ENCODE measurements around the gene MOV10L1. TPM values are rescaled to one million over a fixed set of nuclear protein-coding genes. Genes with fewer than 3 reads are reported as not detected.

Gene MOV10L1
- total RNA-seq, 2 donors from 2014 or later, result 0.36 to 18.9 TPM

- DNase-seq (ENCODE audit: low spot score), result no peak
- 87% methylated on average over 9 of the region's 9 CpGs for WGBS
- TF ChIP-seq, protein P1, sequence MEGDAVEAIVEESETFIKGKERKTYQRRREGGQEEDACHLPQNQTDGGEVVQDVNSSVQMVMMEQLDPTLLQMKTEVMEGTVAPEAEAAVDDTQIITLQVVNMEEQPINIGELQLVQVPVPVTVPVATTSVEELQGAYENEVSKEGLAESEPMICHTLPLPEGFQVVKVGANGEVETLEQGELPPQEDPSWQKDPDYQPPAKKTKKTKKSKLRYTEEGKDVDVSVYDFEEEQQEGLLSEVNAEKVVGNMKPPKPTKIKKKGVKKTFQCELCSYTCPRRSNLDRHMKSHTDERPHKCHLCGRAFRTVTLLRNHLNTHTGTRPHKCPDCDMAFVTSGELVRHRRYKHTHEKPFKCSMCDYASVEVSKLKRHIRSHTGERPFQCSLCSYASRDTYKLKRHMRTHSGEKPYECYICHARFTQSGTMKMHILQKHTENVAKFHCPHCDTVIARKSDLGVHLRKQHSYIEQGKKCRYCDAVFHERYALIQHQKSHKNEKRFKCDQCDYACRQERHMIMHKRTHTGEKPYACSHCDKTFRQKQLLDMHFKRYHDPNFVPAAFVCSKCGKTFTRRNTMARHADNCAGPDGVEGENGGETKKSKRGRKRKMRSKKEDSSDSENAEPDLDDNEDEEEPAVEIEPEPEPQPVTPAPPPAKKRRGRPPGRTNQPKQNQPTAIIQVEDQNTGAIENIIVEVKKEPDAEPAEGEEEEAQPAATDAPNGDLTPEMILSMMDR (IDR thresholded peaks at IDR 0.05), result no peak
- no peak for TF ChIP-seq POLR2AphosphoS5 (IDR thresholded peaks at IDR 0.05)
- no peak for TF ChIP-seq POLR2A (IDR thresholded peaks at IDR 0.05)
- peaks cover 18% of the 10 kb centered on the region for H3K4me1 ChIP-seq (replicated peaks)
- no peaks in the 10 kb centered on the region for H3K27me3 ChIP-seq (replicated peaks; ENCODE audit: insufficient read depth)
- no peak overlapping the region for H3K27ac ChIP-seq
- H3K9me3 ChIP-seq, result no peaks in the 10 kb centered on the region
- intact Hi-C loops (cut with DNase I), result loop anchor here (10.0 kb wide), 1 partner anchor 54 kb away; the partner anchor contains the start of gene MLC1
- no peaks in the 10 kb centered on the region for H3K36me3 ChIP-seq
- H3K4me3 ChIP-seq, result no peak overlapping the region
These were observed 49.2 kb downstream of the MOV10L1 start for GRCh38 chr22:50138988-50139387.

DNA sequence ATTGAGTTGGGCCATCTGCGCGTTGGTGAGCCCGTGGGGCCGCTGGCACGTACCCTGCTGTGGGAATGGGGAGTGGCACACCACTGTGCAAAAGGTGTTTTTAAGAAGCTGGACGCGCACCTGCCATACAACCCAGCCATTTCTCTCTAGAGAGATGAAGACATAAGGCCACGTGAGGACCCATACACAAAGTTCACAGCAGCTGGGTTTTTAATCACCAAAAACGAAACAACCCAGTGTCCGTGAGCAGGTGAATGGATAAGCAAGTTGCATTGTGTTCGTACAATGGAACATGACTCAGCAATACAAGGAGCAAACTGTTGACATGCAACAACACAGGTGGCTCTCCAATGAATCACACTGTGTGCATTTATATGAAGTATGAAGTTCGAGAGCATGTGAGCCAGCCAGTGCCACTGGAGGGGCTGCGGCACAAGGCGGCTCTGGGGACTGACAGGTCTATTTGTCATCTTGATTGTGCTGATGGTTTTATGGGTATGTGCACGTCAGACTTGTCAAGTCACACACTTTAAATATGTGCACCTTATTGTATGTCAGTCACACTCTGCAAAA lies 50.1 kb downstream of the MOV10L1 start:
- H3K4me1 ChIP-seq (replicated peaks), result peaks cover 18% of the 10 kb centered on the region
- no peak overlapping the region for H3K4me3 ChIP-seq
- intact Hi-C loops (cut with DNase I), result loop anchor here (10.0 kb wide), 1 partner anchor 55 kb away; the partner anchor contains the start of gene MLC1
- H3K27me3 ChIP-seq (replicated peaks; ENCODE audit: insufficient read depth), result no peaks in the 10 kb centered on the region
- DNase-seq (ENCODE audit: low spot score), result no peak
- no peak overlapping the region for H3K27ac ChIP-seq
- TF ChIP-seq, protein P1 (IDR thresholded peaks at IDR 0.05), result no peak
- 76% methylated on average over 15 of the region's 15 CpGs for WGBS
- H3K9me3 ChIP-seq, result no peaks in the 10 kb centered on the region
- no peaks in the 10 kb centered on the region for H3K36me3 ChIP-seq

- TF ChIP-seq POLR2AphosphoS5 (IDR thresholded peaks at IDR 0.05) (no peak), POLR2A (IDR thresholded peaks at IDR 0.05) (no peak)
- TF ChIP-seq, protein P1 (IDR thresholded peaks at IDR 0.05), result no peak
- Histone ChIP-seq H3K36me3 (no peaks in the 10 kb centered on the region), H3K4me3 (no peak overlapping the region), H3K27me3 (replicated peaks; ENCODE audit: insufficient read depth) (no peaks in the 10 kb centered on the region), H3K9me3 (no peaks in the 10 kb centered on the region), H3K27ac (no peak overlapping the region), H3K4me1 (replicated peaks) (peaks cover 18% of the 10 kb centered on the region)
- 46% methylated on average over 3 of the region's 3 CpGs for WGBS
- DNase-seq (ENCODE audit: low spot score), result no peak
- intact Hi-C loops (cut with DNase I), result no loop called here
These were observed 50.8 kb downstream of the MOV10L1 start for GRCh38 chr22:50140615-50141014.

DNA sequence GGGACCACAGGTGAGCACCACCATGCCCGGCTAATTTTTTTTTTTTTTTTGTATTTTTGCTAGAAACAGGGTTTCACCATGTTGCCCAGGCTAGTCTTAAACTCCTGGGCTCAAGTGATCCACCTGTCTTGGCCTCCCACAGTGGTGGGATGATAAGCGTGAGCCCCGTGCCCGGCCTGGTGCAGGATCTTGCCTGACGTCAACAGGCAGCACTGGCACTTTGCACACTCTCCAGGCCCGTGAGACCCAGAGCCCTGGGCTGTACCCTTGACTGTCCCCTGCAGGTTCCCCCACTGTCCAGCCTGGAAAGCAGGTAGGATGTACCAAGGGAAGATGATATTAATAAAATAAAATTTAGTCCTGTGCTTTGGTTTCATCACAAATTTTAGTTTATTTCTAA lies 51.7 kb downstream of the MOV10L1 start:
- no peaks in the 10 kb centered on the region for H3K9me3 ChIP-seq
- no peaks in the 10 kb centered on the region for H3K36me3 ChIP-seq
- DNase-seq (ENCODE audit: low spot score), result no peak
- H3K27ac ChIP-seq, result no peak overlapping the region
- H3K4me1 ChIP-seq (replicated peaks), result peaks cover 18% of the 10 kb centered on the region
- intact Hi-C loops (cut with DNase I), result no loop called here
- WGBS, result 73% methylated on average over 6 of the region's 6 CpGs
- TF ChIP-seq, protein P1 (IDR thresholded peaks at IDR 0.05), result no peak
- TF ChIP-seq POLR2AphosphoS5 (IDR thresholded peaks at IDR 0.05) (no peak), POLR2A (IDR thresholded peaks at IDR 0.05) (no peak)
- H3K27me3 ChIP-seq (replicated peaks; ENCODE audit: insufficient read depth), result no peaks in the 10 kb centered on the region
- H3K4me3 ChIP-seq, result no peak overlapping the region

- Histone ChIP-seq H3K27ac (peak overlapping the region in 1 of 2 donors; percentile 38), H3K36me3 (no peaks in the 10 kb centered on the region), H3K9me3 (no peaks in the 10 kb centered on the region), H3K27me3 (replicated peaks; ENCODE audit: insufficient read depth) (no peaks in the 10 kb centered on the region), H3K4me3 (no peak overlapping the region), H3K4me1 (replicated peaks) (peaks cover 18% of the 10 kb centered on the region)
- intact Hi-C loops (cut with DNase I), result no loop called here
- DNase-seq (ENCODE audit: low spot score), result no peak
- WGBS, result 23% methylated on average over 11 of the region's 11 CpGs
- TF ChIP-seq POLR2AphosphoS5 (IDR thresholded peaks at IDR 0.05) (peak; percentile 73), POLR2A (IDR thresholded peaks at IDR 0.05) (no peak)
- TF ChIP-seq, protein P1 (IDR thresholded peaks at IDR 0.05), result peak in 1 of 4 experiments; percentile 4
These were observed 52.1 kb downstream of the MOV10L1 start for GRCh38 chr22:50141891-50142363.
